PC-9 (cell line): ENCODE data around the gene TBC1D14.

Experiments
- EZH2 ChIP-seq: fragments of 200-600 bp; sonication (generic); IDR thresholded peaks from 2 replicates; pipeline ENCODE4 v1.8.0; 2017; ENCODE audit warnings: antibody characterized with exemption, low read depth
- TF ChIP-seq, protein P1 (sequence below): fragments of 200-600 bp; sonication (generic); conservative IDR thresholded peaks from 2 replicates; pipeline ENCODE4 v1.6.1; 2017; ENCODE audit warnings: mixed run types, antibody characterized with exemption, mild to moderate bottlenecking, moderate library complexity

DNA sequence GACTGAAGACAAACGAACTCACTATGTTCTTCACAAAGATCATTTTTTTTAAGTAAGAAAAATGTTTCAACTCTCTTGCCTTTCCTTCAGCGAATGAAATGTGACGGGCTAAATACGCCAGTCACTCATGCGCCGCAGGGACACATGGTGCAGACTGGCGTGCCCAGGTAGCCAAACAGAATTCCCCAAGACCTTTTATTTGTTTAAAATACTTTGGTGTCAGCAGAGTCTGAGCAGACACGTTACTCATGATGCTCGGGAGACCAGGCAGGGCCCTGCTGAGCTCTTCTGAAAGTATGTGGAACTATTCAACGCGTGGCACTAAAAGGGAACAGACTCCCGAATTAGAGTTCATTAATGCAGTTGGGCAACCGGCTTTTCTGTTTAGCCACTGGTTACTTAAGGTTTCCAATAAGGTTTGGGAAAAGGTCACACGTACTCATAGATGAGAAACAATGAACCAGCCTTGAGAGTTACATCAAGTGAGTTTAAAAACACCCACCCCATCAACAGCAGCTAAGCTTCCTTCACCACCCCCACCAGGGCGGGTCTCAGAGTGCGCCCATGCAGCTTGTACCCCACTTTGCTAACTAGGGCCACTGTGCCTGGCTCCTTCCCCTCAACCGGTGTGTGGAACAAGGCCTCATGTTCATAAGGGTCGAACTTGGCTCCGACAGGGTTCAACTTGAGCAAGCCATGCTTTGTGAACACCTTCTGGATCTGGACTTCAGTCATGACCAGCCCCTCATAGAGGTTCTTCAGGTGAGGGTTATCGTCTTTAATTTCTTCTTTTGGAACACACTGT lies 150.9 kb downstream of the TBC1D14 start:
- TF ChIP-seq, protein P1, sequence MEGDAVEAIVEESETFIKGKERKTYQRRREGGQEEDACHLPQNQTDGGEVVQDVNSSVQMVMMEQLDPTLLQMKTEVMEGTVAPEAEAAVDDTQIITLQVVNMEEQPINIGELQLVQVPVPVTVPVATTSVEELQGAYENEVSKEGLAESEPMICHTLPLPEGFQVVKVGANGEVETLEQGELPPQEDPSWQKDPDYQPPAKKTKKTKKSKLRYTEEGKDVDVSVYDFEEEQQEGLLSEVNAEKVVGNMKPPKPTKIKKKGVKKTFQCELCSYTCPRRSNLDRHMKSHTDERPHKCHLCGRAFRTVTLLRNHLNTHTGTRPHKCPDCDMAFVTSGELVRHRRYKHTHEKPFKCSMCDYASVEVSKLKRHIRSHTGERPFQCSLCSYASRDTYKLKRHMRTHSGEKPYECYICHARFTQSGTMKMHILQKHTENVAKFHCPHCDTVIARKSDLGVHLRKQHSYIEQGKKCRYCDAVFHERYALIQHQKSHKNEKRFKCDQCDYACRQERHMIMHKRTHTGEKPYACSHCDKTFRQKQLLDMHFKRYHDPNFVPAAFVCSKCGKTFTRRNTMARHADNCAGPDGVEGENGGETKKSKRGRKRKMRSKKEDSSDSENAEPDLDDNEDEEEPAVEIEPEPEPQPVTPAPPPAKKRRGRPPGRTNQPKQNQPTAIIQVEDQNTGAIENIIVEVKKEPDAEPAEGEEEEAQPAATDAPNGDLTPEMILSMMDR: no peak
- TF ChIP-seq EZH2: no peak
